Measurements from ENCODE around the gene STK11IP.

DNA sequence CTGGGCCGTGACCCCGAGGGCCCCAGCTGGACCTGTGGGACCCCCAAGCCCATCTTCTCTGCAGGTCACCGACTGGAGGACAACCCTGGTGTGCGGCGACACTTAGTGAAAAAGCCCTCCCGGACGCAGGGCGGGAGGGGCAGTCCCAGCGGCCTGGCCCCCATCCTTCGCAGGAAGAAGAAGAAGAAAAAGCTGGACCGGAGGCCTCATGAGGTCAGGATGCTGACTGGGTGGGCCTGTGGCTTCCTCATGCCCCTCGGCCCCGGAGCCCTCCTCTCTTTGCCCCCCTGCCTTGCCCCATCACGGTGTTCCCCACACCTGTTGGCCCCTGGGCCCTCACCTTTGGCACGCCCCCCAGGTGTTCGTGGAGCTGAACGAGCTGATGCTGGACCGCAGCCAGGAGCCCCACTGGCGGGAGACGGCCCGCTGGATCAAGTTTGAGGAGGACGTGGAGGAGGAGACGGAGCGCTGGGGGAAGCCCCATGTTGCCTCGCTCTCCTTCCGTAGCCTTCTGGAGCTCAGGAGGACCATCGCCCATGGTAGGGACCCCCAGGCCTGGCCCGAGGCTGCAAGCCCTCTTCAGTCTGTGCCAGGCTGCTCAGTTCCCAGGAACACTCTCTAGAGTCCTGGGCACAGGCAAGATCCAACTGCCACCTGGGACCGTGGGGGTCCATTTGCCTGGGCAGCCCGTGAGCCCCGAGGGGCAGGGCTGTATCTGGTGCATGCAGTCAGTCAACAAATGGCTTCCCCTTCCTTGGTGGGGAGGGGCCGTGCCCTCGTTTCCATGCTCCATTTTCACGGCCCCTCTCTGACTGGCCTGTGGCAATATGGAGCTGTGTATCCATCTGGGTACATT lies 34.5 kb downstream of the STK11IP start:
- TF ChIP-seq, protein P1, sequence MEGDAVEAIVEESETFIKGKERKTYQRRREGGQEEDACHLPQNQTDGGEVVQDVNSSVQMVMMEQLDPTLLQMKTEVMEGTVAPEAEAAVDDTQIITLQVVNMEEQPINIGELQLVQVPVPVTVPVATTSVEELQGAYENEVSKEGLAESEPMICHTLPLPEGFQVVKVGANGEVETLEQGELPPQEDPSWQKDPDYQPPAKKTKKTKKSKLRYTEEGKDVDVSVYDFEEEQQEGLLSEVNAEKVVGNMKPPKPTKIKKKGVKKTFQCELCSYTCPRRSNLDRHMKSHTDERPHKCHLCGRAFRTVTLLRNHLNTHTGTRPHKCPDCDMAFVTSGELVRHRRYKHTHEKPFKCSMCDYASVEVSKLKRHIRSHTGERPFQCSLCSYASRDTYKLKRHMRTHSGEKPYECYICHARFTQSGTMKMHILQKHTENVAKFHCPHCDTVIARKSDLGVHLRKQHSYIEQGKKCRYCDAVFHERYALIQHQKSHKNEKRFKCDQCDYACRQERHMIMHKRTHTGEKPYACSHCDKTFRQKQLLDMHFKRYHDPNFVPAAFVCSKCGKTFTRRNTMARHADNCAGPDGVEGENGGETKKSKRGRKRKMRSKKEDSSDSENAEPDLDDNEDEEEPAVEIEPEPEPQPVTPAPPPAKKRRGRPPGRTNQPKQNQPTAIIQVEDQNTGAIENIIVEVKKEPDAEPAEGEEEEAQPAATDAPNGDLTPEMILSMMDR (IDR thresholded peaks at IDR 0.05) = no peak
- TF ChIP-seq POLR2AphosphoS5 (IDR thresholded peaks at IDR 0.05) = no peak
